GM18519 (cell line): Measurements from ENCODE around the gene RPL22L1.
"Not testable (repeated sequence)": the region's sequence is repeated elsewhere in the genome, so short reads cannot be mapped to it uniquely, and the experiment has no call there.

ENCODE experiments used
- ATAC-seq: cut with Tn5 transposase; IDR thresholded peaks from one replicate; pipeline ENCODE4 v1.9.1; 2021; ENCODE audit warnings: mild to moderate bottlenecking, moderate library complexity; ENCODE audit not compliant: unreplicated experiment, low FRiP score

RPL22L1 gene

DNA sequence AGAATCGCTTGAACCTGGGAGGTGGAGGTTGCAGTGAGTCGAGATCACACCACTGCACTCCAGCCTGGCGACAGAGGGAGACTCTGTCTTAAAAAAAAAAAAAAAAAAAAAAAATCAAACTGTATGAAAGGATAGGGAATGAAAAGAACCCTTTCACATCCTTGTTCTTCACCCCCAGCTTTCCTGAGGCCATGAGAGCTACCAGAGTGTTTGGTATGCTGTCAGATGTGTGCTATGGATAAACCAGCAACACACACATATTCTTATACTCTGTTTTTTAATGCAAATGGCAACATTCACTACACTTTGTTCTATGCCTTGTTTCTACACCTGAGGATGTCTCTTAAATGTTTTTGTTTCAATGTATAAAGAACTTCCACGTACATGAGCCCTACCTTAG, 33.5 kb downstream of the RPL22L1 start:
- ATAC-seq: no peak

DNA sequence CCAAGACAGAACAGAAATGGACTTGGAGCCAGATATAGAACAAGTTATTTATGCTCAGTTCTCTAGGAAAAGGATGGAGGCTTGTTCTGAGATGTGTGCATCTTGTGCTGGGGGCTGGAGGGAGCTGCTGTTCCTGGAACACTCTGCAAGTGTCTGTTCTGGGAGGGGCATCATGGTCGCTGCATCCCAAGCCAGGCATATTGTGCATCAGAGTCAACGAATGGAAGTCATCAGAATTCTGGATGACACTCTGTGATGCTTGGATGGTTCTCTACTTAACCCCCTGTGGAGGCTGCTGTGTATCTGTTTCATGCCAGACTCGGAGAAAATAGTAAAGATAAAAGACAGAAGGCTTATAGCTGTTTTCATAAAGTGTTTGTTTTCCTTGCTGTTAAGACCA, 34.7 kb downstream of the RPL22L1 start:
- ATAC-seq: no peak

DNA sequence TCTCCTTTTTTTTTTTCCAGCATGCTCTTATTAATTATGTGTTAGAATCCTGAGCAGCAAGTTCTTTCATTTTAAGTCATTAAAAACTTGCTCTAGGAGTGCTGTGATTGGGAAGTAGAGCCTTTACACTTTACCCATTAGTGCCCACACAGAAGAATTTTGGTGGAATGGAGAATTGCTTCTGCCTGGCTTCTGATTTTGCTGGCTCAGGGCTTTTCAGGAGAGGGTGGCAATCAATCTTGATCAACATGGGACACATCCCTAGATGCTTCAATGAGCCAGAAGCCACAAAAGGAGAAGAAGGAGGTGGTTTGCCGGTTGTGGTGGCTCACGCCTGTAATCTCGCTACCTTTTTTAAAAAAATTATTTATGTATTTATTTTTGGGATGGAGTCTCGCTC, 39.4 kb downstream of the RPL22L1 start:
- no peak for ATAC-seq

DNA sequence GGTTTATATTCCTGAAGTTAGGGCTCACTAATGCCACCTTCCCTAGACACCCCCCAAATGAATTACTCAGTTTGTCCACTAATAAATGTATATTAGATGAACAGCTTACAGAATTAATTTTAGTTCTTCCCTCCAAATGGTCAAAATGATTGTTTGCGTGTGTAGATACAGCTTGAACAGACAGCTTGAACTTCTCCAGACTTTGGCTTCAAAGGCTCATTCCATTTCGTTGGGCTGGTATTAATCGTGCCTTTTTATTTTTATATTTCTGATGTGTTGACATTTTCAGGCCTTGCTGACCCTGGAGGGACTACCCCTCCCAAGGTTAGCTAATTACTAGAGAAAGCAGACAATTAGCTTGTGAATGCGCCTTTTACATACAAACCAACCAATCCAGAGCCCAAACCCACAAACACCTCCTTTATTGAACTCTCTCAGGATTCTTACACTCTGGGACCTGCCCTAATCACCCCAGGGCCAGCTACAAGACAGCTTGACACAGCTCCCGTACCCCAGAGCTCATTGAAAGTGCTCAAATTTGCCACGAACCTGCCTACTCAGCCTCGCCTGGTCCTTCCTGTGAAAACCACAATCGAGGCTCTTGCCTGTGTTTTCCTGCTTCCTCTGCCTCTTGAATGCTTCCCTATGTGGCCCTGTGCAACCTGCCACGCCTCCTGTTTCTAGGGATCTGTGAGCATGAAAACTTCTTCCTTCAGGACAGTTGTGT, 40.3 kb downstream of the RPL22L1 start:
- ATAC-seq: no peak

DNA sequence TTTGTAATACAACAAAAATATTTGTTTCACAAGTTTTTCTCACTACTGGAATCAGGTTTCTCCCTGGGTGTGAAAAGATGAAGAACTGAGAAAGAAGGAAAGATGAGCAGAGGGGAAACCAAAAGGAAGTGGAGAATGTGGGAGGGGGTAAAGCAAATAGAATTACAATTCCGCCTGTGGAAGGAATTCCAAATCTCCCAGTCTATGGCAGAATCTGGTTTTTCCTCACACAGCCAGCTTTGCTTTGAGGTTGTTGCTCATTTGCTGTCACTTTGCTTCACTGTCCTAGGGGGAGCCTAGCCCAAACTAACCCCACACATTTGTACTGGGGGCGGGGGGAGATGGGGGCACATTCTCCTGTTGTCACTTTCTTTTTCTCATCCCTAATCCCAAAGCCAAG, 43.9 kb downstream of the RPL22L1 start:
- no peak for ATAC-seq

DNA sequence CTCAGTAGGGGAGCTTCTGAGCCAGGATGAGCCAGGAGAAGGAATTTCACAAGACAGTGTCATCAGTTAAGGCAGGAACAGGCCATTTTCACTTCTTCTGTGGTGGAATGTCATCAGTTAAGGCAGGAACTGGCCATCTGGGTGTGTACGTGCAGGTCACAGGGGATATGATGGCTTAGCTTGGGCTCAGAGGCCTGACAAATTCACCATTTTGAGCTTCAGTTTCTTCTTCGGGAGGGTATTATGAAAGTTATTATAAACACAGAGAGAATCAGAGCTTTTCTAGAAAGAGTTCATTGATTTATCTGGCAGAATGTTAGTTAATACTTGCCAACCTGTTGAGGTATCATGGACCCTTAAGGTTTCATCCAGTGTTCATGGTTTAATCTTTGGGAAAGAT, 46.4 kb downstream of the RPL22L1 start:
- ATAC-seq: not testable (repeated sequence)

DNA sequence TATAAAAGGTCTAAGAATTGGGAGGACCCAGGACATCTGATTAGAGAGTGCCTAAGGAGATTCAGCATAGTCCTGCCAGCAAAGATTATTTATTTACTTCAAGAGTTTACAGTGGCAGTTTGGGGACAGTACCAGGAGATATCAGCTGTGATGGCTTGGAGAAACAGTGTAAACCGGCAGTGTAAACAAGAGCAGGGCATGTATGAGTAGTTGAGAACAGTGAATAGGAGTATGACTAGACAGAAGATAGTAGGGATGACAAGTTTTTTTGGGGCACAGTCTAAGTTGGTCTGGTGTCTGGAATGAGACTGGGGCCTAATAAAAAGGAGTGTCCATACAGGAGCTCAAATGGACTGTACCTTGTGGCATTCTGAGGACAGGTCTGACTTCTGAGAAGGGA, 51.7 kb downstream of the RPL22L1 start:
- not testable (repeated sequence) for ATAC-seq

DNA sequence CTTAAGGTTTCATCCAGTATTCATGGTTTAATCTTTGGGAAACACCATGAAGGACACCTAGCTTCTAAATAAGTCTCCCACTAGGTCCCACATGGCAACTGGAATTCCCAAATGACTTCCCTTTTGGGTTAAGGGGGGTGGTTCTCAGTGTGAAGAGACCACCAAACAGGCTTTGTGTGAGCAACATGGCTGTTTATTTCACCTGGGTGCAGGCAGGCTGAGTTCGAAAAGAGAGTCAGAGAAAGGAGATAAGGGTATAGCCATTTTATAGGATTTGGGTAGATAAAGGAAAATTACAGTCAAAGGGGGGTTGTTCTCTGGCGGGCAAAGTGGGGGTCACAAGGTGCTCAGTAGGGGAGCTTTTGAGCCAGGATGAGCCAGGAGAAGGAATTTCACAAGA, 52.5 kb downstream of the RPL22L1 start:
- ATAC-seq: not testable (repeated sequence)

DNA sequence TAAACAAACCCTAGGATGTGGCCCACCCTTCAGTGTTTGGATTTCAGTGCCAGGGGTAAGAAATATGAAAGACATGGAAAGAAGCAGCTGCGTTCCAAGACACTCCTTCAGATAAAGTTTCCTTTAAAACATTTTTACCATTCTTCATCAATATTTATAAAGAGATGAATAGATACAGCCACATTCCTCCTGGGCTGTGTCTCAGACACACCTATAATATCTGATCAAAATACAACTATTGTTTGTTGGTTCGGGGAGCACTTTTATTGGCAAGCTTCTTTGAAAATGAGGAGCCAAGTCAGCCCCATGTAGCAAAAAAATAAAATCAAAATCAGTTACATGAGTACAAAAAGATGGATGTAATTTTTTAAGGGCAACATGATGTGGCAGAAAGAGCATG, 53.2 kb downstream of the RPL22L1 start:
- ATAC-seq: no peak

DNA sequence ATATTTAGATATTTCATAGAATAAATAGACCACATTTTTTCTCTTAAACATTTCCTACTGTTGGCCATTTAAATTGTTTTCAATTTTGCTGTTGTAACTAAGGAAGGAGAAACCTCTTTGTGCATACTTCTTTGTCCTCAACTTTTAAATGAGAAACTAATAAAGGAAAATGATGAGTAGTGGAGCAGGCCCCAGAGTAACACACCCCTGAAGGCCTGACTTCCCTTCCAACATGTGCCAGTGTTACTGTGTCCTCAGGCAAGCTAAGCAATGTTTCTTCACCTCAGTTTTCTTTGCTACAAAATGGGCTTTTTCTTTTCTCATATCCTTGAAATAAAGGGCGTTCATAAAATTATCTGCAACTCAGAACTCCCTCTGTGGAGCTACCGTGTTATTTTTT, 53.7 kb downstream of the RPL22L1 start:
- no peak for ATAC-seq

DNA sequence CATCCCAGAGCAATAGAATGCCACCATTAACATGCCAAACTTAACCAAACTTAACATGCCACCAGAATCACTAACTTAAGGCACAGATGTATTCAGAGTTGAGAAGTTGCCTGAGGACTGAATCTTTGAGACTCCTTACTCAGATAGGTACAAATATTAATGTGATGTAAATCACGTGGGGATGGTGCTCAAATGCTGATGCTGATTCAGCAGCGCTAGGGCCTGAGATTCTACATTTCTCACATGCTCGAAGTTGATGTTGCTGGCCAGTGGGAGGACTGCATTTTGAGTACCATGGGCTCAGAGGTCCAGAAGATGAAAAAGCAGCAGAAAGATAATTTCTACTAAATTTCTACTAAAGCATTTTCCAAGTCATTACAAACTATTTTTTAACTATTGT, 54.1 kb downstream of the RPL22L1 start:
- ATAC-seq: no peak

DNA sequence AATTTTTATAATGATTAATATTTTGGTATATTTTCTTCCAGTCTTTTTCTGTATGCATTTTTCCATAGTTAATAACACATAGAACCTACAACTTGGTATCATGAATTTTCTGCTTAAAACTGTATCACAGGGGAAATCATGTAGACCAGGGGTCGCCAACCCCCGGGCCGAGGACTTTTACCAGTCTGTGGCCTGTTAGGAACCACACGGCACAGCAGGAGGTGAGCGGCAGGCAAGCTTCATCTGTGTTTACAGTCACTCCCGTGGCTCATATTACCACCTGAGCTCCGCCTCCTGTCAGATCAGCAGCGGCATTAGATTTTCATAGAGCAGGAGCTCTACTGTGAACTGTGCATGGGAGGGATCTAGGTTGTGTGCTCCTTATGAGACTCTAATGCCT, 54.7 kb downstream of the RPL22L1 start:
- no peak for ATAC-seq
